NCI-H2029 (cell line): ENCODE data around the gene NVL.
"Not testable (repeated sequence)": the region's sequence is repeated elsewhere in the genome, so short reads cannot be mapped to it uniquely, and the experiment has no call there.

ENCODE experiments used
- DNase-seq: peaks from one replicate; lab custom pipeline; 2025; lab: John Stamatoyannopoulos, UW

The NVL gene

GRCh38 chr1:224235813-224236493 lies 94.0 kb downstream of the NVL start:
- no peak for DNase-seq

GRCh38 chr1:224234017-224234416 lies 96.0 kb downstream of the NVL start:
- DNase-seq = no peak

GRCh38 chr1:224226849-224227502 lies 103.0 kb downstream of the NVL start:
- DNase-seq = no peak

DNA sequence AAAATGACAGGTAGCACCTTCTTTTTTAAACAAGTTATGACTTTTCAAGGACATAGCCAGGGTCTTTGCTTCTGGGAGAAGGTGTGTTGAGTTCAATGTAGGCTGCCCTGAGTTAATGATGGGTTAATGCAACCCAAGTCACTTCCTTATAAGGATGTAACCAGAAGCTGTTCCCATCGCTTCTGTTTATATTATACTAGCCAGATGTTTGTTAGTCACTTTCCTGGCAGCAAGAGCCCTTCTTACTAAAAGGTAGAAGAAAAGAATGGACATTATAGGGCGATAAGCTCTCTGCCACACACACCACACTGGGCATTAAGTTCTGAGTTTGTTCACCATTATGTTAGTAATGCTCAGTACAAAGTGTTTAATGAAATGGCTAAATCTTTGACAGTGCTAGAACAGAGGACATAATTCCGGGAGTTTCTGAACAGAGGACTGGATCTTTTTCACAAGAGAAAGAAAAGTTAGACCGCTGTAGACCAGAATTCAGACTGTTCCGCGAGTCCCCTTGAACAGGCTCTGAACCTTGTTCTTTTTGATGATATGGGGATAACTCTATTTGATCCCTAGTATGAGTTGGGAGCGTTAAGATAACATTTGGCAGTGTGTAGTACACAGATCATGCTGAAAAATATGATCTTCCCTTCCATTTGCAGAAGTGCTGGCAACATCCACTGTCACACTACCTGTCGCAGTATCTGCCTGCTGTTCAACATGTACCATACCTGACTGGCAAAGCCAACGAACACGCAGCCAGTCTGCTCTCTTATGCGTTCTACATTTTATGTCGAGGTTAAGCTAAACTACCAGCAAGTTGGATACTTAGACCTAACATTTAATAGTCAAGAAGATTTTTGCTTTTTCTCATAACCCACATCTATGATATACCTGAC lies 105.9 kb downstream of the NVL start:
- peak; percentile 85 for DNase-seq

DNA sequence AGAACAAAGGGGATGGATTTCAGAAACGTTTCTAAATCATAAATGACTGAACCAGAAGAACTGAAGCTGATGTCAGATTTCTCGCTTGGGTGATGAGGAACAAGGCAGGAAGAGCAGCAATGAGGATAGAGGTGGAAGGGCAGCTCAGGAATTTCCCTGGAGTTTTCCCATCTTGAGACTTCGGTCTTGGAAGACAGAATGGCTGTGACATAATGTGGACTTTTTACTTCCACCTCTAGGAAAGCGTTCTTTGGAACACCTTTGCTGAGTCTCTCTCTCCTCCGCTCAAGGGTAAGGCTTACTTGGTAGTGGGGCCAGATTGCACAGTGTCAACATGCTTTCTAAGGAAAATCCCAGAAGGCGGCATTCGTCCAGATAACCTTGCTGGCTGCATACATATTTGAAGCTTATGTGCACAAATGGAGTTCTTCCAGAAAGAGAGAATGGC lies 110.3 kb downstream of the NVL start:
- DNase-seq = no peak

- DNase-seq = no peak
Observed at GRCh38 chr1:224219011-224219611, 110.9 kb downstream of the NVL start.

- DNase-seq = no peak
Observed at GRCh38 chr1:224217655-224218623, 112.0 kb downstream of the NVL start.

- DNase-seq = no peak
Observed at GRCh38 chr1:224216382-224216781, 113.6 kb downstream of the NVL start.

- no peak for DNase-seq
Observed at GRCh38 chr1:224213438-224214119, 116.4 kb downstream of the NVL start.

DNA sequence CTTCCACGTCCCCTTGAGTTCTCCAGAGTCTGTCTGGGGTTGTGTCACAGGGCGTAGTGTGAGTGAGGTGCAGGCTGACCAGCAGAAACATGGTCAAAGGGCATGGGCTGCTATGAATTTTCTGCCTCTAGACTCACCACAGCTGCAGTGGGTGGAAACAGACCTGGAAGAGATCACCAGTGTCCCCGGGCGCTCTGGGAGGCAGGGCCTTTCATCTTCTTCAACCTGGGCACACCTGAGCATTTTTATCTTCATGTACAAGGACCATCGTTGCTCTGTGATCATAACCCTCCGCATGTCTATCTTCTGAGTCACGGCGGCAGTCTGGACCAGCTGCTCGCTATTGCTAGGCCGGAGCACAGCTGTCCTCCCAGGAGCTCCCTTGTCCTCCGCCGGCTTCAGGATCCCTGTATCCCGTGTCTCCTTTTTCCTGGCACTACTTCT lies 117.3 kb downstream of the NVL start:
- DNase-seq = no peak

- peak; percentile 74 for DNase-seq
Observed at GRCh38 chr1:224211206-224211962, 118.6 kb downstream of the NVL start.

GRCh38 chr1:224205931-224206538 lies 123.9 kb downstream of the NVL start:
- not testable (repeated sequence) for DNase-seq

GRCh38 chr1:224205438-224205840 lies 124.5 kb downstream of the NVL start:
- DNase-seq = no peak

- no peak for DNase-seq
Observed at GRCh38 chr1:224203243-224204016, 126.5 kb downstream of the NVL start.

DNA sequence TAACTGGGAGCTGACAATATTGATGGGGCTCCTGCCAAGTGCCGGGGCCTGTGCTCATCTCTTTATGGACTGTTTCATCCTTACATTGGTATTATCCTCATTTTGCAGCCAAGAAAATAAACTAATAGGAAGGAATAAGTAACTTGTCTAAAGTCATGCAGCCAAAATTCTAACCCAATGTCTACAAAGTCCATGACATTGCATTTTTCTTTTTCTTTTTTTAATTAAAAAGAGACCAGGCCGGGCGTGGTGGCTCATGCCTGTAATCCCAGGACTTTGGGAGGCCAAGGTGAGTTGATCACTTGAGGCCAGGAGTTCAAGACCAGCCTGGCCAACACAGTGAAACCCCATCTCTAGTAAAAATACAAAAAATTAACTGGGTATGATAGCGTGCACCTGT lies 128.1 kb downstream of the NVL start:
- DNase-seq = no peak

GRCh38 chr1:224201383-224201782 lies 128.6 kb downstream of the NVL start:
- DNase-seq = no peak

GRCh38 chr1:224199679-224200078 lies 130.3 kb downstream of the NVL start:
- no peak for DNase-seq

DNA sequence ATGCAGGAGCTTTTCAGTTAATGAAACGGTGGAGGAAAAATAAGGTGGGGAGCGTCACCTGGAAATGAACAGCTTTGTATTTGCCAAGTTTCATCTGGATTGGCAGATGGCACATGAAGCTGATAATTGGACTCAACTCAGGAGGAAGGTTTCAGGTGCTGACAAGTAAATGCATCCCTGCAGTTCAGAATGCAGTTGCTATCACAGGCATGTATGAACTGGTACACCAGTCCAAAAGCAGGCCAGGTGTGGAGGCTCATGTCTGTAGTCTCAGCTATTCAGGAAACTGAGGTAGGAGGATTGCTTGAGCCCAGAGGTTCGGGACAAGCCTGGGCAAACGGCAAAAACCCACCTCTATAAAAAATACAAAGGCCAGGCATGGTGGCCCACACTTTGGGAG lies 131.4 kb downstream of the NVL start:
- no peak for DNase-seq
